GM21528 (cell line): ENCODE measurements around the gene POLR1C.
"Not testable (repeated sequence)": the region's sequence is repeated elsewhere in the genome, so short reads cannot be mapped to it uniquely, and the experiment has no call there.

ENCODE experiments used
- ATAC-seq: cut with Tn5 transposase; IDR thresholded peaks from one replicate; pipeline ENCODE4 v1.9.1; 2021; ENCODE audit warnings: mild to moderate bottlenecking, moderate library complexity; ENCODE audit not compliant: unreplicated experiment, low FRiP score

Gene POLR1C

DNA sequence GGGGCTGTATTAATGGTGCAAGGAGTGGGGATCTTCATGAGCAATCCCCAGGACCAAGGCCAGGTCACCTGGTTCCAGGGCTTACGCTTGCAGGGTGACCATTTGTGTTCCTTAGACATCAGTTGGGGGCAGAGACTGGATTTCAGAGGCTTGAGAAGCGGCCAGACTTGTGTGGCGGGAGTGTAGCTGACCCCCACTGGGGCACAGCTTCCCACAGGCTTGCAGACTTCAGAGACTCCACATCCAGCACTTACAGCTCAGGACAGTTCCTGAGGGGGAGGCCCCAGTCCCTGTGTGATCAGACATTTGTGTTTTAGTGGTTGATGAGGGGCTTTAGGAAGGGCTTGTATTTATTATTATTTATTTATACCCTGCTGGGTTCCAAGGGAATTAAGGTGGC lies 24.2 kb upstream of the POLR1C start:
- no peak for ATAC-seq

DNA sequence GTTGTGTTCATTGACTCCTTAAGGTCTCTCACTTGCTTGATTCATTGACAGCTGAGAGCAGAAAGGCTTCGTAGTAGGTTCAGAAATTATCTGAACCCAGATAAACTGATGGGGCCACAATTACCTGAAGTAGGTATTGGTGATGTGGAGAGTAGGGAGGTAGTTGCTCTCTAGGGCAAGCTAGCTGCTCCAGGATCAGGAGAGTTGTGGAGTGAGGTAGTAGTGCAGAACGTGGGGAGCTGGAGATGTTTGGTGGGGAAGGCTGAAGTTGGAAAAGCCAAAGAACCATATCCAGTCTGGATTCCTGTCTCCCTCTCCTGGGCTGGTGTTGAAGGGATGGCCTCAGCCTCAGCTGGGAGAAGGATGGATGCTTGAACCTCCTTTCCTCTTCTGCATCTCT lies 23.7 kb upstream of the POLR1C start:
- ATAC-seq = no peak

DNA sequence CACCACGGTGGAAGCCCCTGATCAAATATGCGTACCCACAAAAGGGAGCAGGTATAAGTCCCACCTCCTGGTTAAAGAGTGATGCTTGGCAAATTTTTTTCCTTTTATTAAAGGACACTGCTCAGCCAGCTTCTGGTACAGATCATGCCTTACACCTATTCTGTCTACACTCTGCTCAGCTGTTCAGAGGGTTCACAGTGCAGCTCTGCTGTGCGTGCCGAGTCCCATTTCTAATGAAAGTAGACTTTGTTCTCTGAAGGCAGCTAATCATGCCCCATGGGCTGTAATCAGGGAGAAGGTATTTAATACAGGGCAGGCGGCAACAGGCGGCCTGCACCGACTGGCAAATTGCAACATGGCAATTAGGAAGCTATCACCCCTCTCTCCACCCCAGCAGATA lies 23.1 kb upstream of the POLR1C start:
- ATAC-seq = no peak

DNA sequence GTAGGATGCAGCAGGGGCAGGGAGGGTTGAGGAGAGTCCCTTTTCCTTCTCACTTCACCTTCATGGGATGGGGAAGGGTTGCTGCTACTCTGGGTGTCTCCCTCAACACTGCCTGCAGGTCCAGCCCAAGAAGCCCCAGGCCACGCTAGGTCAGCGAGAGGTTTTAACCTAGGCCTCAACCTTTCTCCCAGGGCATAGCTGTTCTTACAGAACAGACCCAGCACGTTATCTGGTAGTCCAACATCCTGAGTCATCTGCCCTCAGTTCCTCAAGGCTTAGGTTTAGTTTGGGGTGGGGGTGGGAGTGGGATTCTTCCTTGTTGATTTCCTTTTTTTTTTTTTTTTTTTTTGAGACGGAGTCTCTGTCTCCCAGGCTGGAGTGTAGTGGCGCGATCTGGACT lies 22.6 kb upstream of the POLR1C start:
- ATAC-seq = no peak

- no peak for ATAC-seq
Measured at GRCh38 chr6:43494766-43495165, 22.1 kb upstream of the POLR1C start.

DNA sequence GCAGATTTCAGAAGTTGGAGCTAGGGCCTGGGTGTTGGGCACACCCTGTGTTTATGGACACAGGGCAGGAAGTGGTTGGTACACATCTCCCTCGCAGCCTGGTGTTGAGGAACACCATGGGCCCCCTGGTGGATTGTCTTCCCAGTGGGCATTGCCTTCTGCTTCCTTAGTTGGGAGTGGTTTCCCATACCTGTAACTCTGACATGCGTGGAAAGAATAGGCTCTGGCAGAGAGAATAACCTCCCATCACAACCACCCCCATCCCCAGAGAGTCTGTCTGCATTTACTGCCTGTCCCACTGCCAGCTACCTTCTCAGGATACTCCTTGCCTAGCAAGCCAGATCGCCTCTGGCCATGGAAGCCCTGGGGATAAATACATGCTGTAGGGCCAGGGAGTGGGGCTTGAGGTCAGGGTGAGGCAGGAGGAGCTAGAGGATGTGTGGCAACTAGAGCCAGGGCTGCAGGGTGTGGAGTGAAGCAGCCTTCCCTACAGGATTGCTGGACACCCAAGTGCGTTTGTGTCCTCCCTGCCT lies 21.4 kb upstream of the POLR1C start:
- ATAC-seq = no peak

- no peak for ATAC-seq
Measured at GRCh38 chr6:43496370-43497128, 20.3 kb upstream of the POLR1C start.

- ATAC-seq = no peak
Measured at GRCh38 chr6:43497129-43497396, 19.8 kb upstream of the POLR1C start.

GRCh38 chr6:43497689-43498088 lies 19.2 kb upstream of the POLR1C start:
- ATAC-seq = no peak

DNA sequence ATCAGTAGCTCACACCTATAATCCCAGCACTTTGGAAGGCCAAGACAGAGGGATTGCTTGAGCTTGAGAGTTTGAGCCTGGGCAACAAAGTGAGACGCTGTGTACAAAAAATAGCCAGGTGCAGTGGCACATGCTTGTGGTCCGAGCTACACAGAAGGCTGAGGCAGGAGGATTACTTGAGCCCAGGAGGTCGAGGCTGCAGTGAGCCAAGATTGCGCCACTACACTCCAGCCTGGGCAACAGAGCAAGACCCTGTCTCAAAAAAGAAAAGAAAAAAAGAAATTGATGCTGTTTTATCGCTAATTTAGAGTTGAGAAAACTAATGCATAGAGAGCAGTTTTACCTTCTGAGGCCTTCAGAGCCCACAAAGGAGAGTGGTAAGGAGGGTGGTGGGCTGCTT lies 18.6 kb upstream of the POLR1C start:
- not testable (repeated sequence) for ATAC-seq

DNA sequence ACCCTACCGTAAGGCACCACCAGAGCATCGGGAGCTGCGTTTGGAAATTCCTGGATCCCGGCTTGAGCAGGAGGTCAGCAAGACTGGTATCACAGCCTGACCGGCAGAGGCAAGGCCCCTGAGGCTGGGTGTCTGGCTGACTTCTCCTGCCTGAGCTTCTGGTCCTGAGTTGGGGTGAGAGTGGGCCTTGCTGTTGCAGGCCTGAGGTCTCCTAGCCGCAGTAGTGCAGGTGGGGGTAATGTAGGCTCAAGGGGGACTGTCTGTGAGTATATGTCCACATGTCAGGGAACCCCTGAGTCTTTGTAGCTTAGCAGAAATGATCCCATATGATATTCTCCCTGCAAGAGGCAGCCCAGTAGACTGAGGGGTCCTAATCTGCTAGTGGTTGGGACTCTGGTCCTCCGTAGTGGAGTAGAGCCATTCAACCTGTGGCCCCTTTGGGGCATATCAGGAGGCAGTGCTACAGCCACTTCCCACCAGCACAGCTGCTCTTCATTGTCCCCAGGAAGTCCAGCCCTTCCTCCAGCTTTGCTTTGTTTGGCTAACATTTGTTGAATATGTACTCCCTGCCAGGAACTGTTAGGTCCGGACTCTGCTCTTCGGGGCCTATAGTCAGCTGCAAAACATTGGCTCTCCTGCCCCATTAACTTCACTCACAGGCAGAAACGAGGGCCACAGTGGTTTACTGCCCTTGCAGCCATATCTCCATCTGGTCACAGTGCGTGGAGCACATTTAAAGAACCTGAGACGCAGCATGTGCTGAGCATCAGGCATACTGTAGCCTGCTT lies 17.7 kb upstream of the POLR1C start:
- no peak for ATAC-seq

- ATAC-seq = no peak
Measured at GRCh38 chr6:43500921-43501320, 16.0 kb upstream of the POLR1C start.

GRCh38 chr6:43502666-43503065 lies 14.2 kb upstream of the POLR1C start:
- no peak for ATAC-seq

GRCh38 chr6:43503443-43503842 lies 13.4 kb upstream of the POLR1C start:
- ATAC-seq = no peak

DNA sequence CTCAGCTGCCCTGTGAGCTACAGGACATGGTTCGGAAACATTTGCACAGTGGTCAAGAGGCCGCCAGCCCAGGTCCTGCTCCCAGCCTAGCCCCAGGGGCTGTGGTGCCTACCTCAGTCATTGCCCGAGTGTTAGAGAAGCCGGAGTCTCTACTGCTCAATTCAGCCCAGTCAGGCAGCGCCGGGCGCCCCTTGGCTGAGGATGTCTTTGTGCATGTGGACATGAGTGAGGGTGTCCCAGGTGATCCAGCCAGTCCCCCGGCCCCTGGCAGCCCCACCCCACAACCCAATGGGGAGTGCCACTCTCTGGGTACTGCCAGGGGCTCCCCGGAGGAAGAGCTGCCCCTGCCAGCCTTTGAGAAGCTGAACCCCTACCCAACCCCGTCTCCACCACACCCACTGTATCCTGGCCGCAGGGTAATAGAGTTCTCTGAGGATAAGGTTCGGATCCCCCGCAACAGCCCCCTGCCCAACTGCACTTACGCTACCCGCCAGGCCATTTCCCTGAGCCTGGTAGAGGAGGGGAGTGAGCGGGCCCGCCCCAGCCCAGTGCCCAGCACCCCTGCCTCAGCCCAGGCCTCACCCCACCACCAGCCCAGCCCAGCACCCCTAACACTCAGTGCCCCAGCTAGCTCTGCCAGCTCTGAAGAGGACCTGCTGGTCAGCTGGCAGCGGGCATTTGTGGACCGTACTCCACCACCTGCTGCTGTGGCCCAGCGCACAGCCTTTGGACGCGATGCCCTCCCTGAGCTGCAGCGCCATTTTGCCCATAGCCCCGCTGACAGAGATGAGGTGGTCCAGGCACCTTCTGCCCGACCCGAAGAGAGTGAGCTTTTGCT lies 11.9 kb upstream of the POLR1C start:
- no peak for ATAC-seq

DNA sequence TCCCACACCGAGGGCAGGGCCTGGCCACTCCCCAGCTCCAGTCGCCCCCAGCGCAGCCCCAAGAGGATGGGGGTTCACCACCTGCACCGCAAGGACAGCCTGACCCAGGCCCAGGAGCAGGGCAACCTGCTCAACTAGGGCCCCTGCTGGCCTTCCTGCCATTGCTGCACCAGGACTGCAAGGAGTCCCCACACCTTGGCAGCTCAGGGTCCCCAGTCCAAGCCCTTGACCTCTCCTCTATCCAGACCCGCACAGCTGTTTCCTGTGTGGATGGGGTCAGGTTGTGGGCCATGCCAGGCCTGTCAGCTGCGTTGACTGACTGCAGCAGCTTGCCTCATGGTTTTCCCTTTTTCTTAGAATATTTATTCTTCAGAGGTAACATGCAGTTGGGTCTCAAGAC lies 11.2 kb upstream of the POLR1C start:
- ATAC-seq = no peak

- ATAC-seq = no peak
Measured at GRCh38 chr6:43506171-43506570, 10.7 kb upstream of the POLR1C start.

GRCh38 chr6:43506667-43507471 lies 10.0 kb upstream of the POLR1C start:
- ATAC-seq = peak; percentile 47

- ATAC-seq = no peak
Measured at GRCh38 chr6:43508481-43509141, 8.3 kb upstream of the POLR1C start.
